NCI-H1092 treated with DMSO at 0.1 percent for 48 hours (cell line): ENCODE results near the gene BCL2L15.
A peak's percentile ranks its signal among the peaks of the same experiment; 100 is the strongest.

Experiments
- DNase-seq: peaks from one replicate; lab custom pipeline; 2025; lab: John Stamatoyannopoulos, UW

BCL2L15 gene

GRCh38 chr1:113887402-113888175 lies at the start of gene BCL2L15:
Gene BCL2L15 (minus strand): TSS chr1:113887581. CDS start chr1:113887375, 206 bp downstream.
- DNase-seq, result no peak

- DNase-seq, result no peak
These were observed 49.8 kb upstream of the BCL2L15 start for GRCh38 chr1:113937146-113937545.

- DNase-seq, result no peak
These were observed 48.6 kb upstream of the BCL2L15 start for GRCh38 chr1:113935970-113936369.

GRCh38 chr1:113935176-113935575 lies 47.8 kb upstream of the BCL2L15 start:
- no peak for DNase-seq

- DNase-seq, result no peak
These were observed 47.2 kb upstream of the BCL2L15 start for GRCh38 chr1:113934511-113935055.

GRCh38 chr1:113934006-113934405 lies 46.6 kb upstream of the BCL2L15 start:
- no peak for DNase-seq

GRCh38 chr1:113931451-113931851 lies 44.1 kb upstream of the BCL2L15 start:
- DNase-seq, result no peak

GRCh38 chr1:113930499-113931161 lies 43.2 kb upstream of the BCL2L15 start:
- no peak for DNase-seq

GRCh38 chr1:113929750-113930498 lies 42.5 kb upstream of the BCL2L15 start:
- DNase-seq, result no peak

GRCh38 chr1:113928941-113929749 lies 41.8 kb upstream of the BCL2L15 start, which contains the start of gene HIPK1:
Gene HIPK1 (plus strand): TSS chr1:113929324.
- peak; percentile 90 for DNase-seq

GRCh38 chr1:113928187-113928930 lies 41.0 kb upstream of the BCL2L15 start:
- no peak for DNase-seq

GRCh38 chr1:113924473-113924872 lies 37.1 kb upstream of the BCL2L15 start:
- no peak for DNase-seq

GRCh38 chr1:113922957-113923356 lies 35.6 kb upstream of the BCL2L15 start:
- DNase-seq, result no peak

- DNase-seq, result no peak
These were observed 30.9 kb upstream of the BCL2L15 start for GRCh38 chr1:113918243-113918642.

- DNase-seq, result no peak
These were observed 30.2 kb upstream of the BCL2L15 start for GRCh38 chr1:113917400-113918082.

GRCh38 chr1:113916974-113917373 lies 29.6 kb upstream of the BCL2L15 start:
- DNase-seq, result no peak

- DNase-seq, result no peak
These were observed 26.7 kb upstream of the BCL2L15 start for GRCh38 chr1:113913887-113914664.

- no peak for DNase-seq
These were observed 25.9 kb upstream of the BCL2L15 start for GRCh38 chr1:113913312-113913668.

- peak; percentile 10 for DNase-seq
These were observed 25.4 kb upstream of the BCL2L15 start for GRCh38 chr1:113912594-113913311.
